OCI-LY3 (cell line): ENCODE data around the gene IQSEC1.
A peak's percentile ranks its signal among the peaks of the same experiment; 100 is the strongest.

Experiments used
- H2AFZ ChIP-seq: fragments of 200-600, 300-600 bp; shearing (Covaris generic); 2 replicates; pipeline ENCODE4 v1.6.0; 2014; ENCODE audit warnings: antibody characterized with exemption, low read depth, low read length
- H3K27ac ChIP-seq: fragments of 200-600, 300-600 bp; sonication (generic); 2 replicates; pipeline ENCODE4 v1.5.1; 2014; ENCODE audit warnings: mild to moderate bottlenecking, low read length, moderate library complexity, mixed read lengths
- H3K27me3 ChIP-seq: fragments of 200-600, 300-600 bp; sonication (generic); 2 replicates; pipeline ENCODE4 v1.6.1; 2014; ENCODE audit warnings: low read depth, low read length, mixed read lengths
- H3K36me3 ChIP-seq: fragments of 200-600, 300-600 bp; sonication (generic); replicated peaks from 2 replicates; pipeline ENCODE3; 2014; ENCODE audit warnings: low read depth, low read length, mixed read lengths
- H3K4me1 ChIP-seq: fragments of 300-600, 200-600 bp; sonication (generic); 2 replicates; pipeline ENCODE4 v1.6.1; 2014; ENCODE audit warnings: low read length, mixed read lengths
- H3K4me2 ChIP-seq: fragments of 200-600, 300-600 bp; sonication (generic); 2 replicates; pipeline ENCODE4 v1.6.1; 2014; ENCODE audit warnings: low read length, mixed read lengths
- H3K4me3 ChIP-seq: fragments of 300-600, 200-600 bp; sonication (generic); 2 replicates; pipeline ENCODE4 v1.5.1; 2014; ENCODE audit warnings: antibody characterized with exemption, mild to moderate bottlenecking, low read length, moderate library complexity
- H3K79me2 ChIP-seq: fragments of 300-600, 200-600 bp; shearing (Covaris generic); 2 replicates; pipeline ENCODE4 v1.6.1; 2014; ENCODE audit warnings: mild to moderate bottlenecking, low read length, mixed read lengths
- H3K9ac ChIP-seq: fragments of 300-600, 200-600 bp; shearing (Covaris generic); 2 replicates; pipeline ENCODE4 v1.6.0; 2014; ENCODE audit warnings: mild to moderate bottlenecking, low read length, moderate library complexity
- H3K9me3 ChIP-seq: fragments of 200-600, 300-600 bp; shearing (Covaris generic); 2 replicates; pipeline ENCODE4 v1.6.1; 2014; ENCODE audit warnings: low read length, mixed read lengths; ENCODE audit not compliant: insufficient read depth
- H4K20me1 ChIP-seq: fragments of 200-600, 300-600 bp; sonication (generic); 2 replicates; pipeline ENCODE4 v1.6.1; 2016; ENCODE audit warnings: low read length, mixed read lengths; ENCODE audit not compliant: insufficient read depth
- EZH2phosphoT487 ChIP-seq: fragments of 200-600 bp; shearing (Covaris generic); IDR thresholded peaks from 2 replicates; pipeline ENCODE4 v1.6.1; 2018; ENCODE audit warnings: antibody characterized with exemption, mixed run types, low read depth
- TF ChIP-seq, protein P1 (sequence below): fragments of 200-600, 300-600 bp; sonication (generic); IDR thresholded peaks from 2 replicates; pipeline ENCODE4 v1.5.1; 2014; ENCODE audit warnings: antibody characterized with exemption, low read length, low read depth

IQSEC1 gene

DNA sequence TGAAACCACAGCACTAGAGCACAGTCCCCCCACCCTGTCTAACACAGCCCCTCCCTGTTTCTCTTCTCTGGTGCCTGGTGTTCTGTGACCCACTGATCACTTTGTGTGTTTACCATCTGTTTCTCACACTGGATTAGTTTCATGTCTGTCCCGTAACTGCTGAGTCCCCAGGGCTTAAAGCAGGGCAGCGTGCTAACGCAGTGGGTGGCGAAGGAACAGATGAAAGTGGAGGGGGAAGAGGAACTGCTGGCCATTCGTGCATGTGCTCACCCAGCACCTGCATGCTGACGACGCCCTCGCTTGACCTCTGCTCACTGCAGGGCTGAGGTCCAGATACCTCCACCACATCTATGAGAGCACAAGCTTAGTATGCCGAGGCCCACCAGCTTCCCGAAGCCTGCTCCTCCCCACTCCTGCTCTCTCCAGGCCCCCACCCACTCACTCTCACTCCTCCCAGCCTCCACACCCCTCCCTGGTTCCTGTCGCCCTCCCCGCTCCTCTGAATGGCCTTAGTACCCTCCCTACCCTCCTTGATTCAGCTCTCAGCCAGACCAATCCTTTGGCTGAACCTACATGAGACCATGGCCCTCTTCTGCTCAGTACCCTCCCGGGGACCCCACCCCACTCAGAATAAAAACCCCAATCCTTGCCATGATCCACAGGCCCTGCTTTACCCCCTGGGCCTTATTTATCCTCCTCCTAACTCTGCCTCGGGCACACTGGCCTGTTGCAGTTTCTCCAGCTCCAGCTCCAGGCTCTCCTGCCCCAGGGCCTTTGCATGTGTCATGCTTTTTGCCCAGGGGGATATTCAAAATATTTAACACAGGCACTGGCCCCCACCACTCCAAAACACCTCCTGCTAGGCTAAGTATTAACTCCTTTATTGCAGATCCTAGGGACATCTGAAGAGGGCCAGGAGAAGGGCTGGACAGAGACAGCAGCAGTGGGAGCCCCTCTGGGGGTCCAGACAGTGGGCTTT is 15.1 kb upstream of the IQSEC1 start:
- peak overlapping the region; percentile 18; the same call in 1 of the 2 replicates for H2AFZ ChIP-seq
- H3K36me3 ChIP-seq = no peaks in the 10 kb centered on the region
- no peaks in the 10 kb centered on the region for H3K27me3 ChIP-seq
- H4K20me1 ChIP-seq = no peaks in the 10 kb centered on the region
- TF ChIP-seq, protein P1, sequence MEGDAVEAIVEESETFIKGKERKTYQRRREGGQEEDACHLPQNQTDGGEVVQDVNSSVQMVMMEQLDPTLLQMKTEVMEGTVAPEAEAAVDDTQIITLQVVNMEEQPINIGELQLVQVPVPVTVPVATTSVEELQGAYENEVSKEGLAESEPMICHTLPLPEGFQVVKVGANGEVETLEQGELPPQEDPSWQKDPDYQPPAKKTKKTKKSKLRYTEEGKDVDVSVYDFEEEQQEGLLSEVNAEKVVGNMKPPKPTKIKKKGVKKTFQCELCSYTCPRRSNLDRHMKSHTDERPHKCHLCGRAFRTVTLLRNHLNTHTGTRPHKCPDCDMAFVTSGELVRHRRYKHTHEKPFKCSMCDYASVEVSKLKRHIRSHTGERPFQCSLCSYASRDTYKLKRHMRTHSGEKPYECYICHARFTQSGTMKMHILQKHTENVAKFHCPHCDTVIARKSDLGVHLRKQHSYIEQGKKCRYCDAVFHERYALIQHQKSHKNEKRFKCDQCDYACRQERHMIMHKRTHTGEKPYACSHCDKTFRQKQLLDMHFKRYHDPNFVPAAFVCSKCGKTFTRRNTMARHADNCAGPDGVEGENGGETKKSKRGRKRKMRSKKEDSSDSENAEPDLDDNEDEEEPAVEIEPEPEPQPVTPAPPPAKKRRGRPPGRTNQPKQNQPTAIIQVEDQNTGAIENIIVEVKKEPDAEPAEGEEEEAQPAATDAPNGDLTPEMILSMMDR = no peak
- no peak for TF ChIP-seq EZH2phosphoT487
- peaks cover 83% of the 10 kb centered on the region for H3K4me1 ChIP-seq
- peak overlapping the region; percentile 11; the same call in 1 of the 2 replicates for H3K4me3 ChIP-seq
- H3K79me2 ChIP-seq = no peaks in the 10 kb centered on the region
- peak overlapping the region; percentile 45 for H3K4me2 ChIP-seq
- peak overlapping the region; percentile 38; the same call in 1 of the 2 replicates for H3K9ac ChIP-seq
- no peaks in the 10 kb centered on the region for H3K9me3 ChIP-seq
- H3K27ac ChIP-seq = peak overlapping the region; percentile 82

GRCh38 chr3:13087320-13087990 is 14.2 kb upstream of the IQSEC1 start:
- Histone ChIP-seq H3K9ac (peak overlapping the region; percentile 38), H2AFZ (peak overlapping the region; percentile 18; the same call in 1 of the 2 replicates), H3K4me3 (peak overlapping the region; percentile 11; the same call in 1 of the 2 replicates), H3K9me3 (no peaks in the 10 kb centered on the region), H3K27me3 (no peaks in the 10 kb centered on the region), H3K36me3 (no peaks in the 10 kb centered on the region), H3K79me2 (no peaks in the 10 kb centered on the region), H3K4me1 (peaks cover 89% of the 10 kb centered on the region), H4K20me1 (no peaks in the 10 kb centered on the region), H3K27ac (peak overlapping the region; percentile 82), H3K4me2 (peak overlapping the region; percentile 45)
- TF ChIP-seq, protein P1 = no peak
- TF ChIP-seq EZH2phosphoT487 = no peak

GRCh38 chr3:13086531-13086981 is 13.3 kb upstream of the IQSEC1 start:
- Histone ChIP-seq H3K4me2 (peak overlapping the region; percentile 45), H3K9ac (peak overlapping the region; percentile 38; the same call in 1 of the 2 replicates), H3K27ac (peak overlapping the region; percentile 82), H3K9me3 (no peaks in the 10 kb centered on the region), H3K4me3 (no peak overlapping the region), H2AFZ (no peak overlapping the region), H4K20me1 (no peaks in the 10 kb centered on the region), H3K27me3 (no peaks in the 10 kb centered on the region), H3K4me1 (peaks cover 87% of the 10 kb centered on the region), H3K79me2 (no peaks in the 10 kb centered on the region), H3K36me3 (no peaks in the 10 kb centered on the region)
- TF ChIP-seq, protein P1 = no peak
- no peak for TF ChIP-seq EZH2phosphoT487

DNA sequence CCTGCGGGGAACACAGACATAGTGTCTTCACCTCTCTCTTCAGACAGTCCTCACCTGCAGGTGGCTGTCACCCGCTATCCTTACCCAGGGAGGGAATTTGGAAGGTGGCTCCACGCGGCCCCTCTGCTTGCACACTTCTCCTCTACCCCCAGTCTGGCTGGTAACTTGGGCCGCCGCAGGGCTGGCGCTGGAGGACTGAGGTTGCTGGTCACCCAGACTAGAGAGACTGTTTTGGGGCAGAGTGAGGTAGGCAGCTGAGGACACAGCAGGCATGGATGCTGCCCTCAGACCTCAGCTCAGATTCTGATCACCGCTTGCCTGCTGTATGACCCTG is 12.6 kb upstream of the IQSEC1 start:
- Histone ChIP-seq H3K4me3 (no peak overlapping the region), H3K36me3 (no peaks in the 10 kb centered on the region), H3K27me3 (no peaks in the 10 kb centered on the region), H3K4me2 (peak overlapping the region; percentile 45), H3K79me2 (no peaks in the 10 kb centered on the region), H2AFZ (0 out of 2 replicates have a peak overlapping the region, but pooled peaks have one; percentile 29), H3K9ac (peak overlapping the region; percentile 30; the same call in 1 of the 2 replicates), H3K9me3 (no peaks in the 10 kb centered on the region), H3K4me1 (peaks cover 80% of the 10 kb centered on the region), H4K20me1 (no peaks in the 10 kb centered on the region), H3K27ac (peak overlapping the region; percentile 82)
- TF ChIP-seq, protein P1 = no peak
